ENCODE data around the gene POLR3K. TPM values are rescaled to one million over a fixed set of nuclear protein-coding genes. Genes with fewer than 3 reads are reported as not detected.
"Not testable (repeated sequence)": the region's sequence is repeated elsewhere in the genome, so short reads cannot be mapped to it uniquely, and the experiment has no call there.

POLR3K gene
- total RNA-seq, 1 experiment from 2014 or later: 33.5 TPM

GRCh38 chr16:35011-35677 lies 18.3 kb downstream of the POLR3K start:
- TF ChIP-seq EZH2 (IDR thresholded peaks at IDR 0.05; ENCODE audit: low read depth): no peak
- TF ChIP-seq CTCF (conservative IDR thresholded peaks at IDR 0.05): no peak
- Histone ChIP-seq H3K79me2 (ENCODE audit: low read depth) (no peaks in the 10 kb centered on the region), H3K4me2 (no peak overlapping the region), H3K27me3 (ENCODE audit: insufficient read depth, low read depth) (no peaks in the 10 kb centered on the region), H3K9me2 (ENCODE audit: insufficient read depth) (no peaks in the 10 kb centered on the region), H3K4me1 (replicated peaks; ENCODE audit: insufficient read depth) (peaks cover 28% of the 10 kb centered on the region), H3K27ac (no peak overlapping the region), H3K9me3 (ENCODE audit: insufficient read depth, low read depth) (no peaks in the 10 kb centered on the region), H3K36me3 (ENCODE audit: low read depth) (no peaks in the 10 kb centered on the region), H3F3A (ENCODE audit: insufficient read depth, low read depth) (peaks cover 9% of the 10 kb centered on the region; the same call in 1 of the 2 replicates), H3K4me3 (no peak overlapping the region), H4K20me1 (ENCODE audit: insufficient read depth) (no peaks in the 10 kb centered on the region), H2AFZ (no peak overlapping the region)
- POLR2A ChIA-PET (ENCODE audit: unreplicated experiment): no interaction called here
- no peak for DNase-seq
- intact Hi-C loops (cut with micrococcal nuclease; ENCODE audit: unreplicated experiment): no loop called here
- CTCF ChIA-PET: no interaction called here
- BruUV-seq (replicated peaks): no TSS peak

GRCh38 chr16:34648-34987 lies 18.8 kb downstream of the POLR3K start:
- BruUV-seq (replicated peaks): no TSS peak
- no peak for TF ChIP-seq EZH2 (IDR thresholded peaks at IDR 0.05; ENCODE audit: low read depth)
- TF ChIP-seq CTCF (conservative IDR thresholded peaks at IDR 0.05): no peak
- CTCF ChIA-PET: no interaction called here
- no peak overlapping the region for H3K4me3 ChIP-seq
- no peaks in the 10 kb centered on the region for H3K79me2 ChIP-seq (ENCODE audit: low read depth)
- H3K9me2 ChIP-seq (ENCODE audit: insufficient read depth): no peaks in the 10 kb centered on the region
- DNase-seq: no peak
- 0 out of 2 replicates have a peak, but pooled peaks cover 5% of the 10 kb centered on the region for H3F3A ChIP-seq (ENCODE audit: insufficient read depth, low read depth)
- H3K36me3 ChIP-seq (ENCODE audit: low read depth): no peaks in the 10 kb centered on the region
- intact Hi-C loops (cut with micrococcal nuclease; ENCODE audit: unreplicated experiment): no loop called here
- H4K20me1 ChIP-seq (ENCODE audit: insufficient read depth): no peaks in the 10 kb centered on the region
- POLR2A ChIA-PET (ENCODE audit: unreplicated experiment): no interaction called here
- no peaks in the 10 kb centered on the region for H3K9me3 ChIP-seq (ENCODE audit: insufficient read depth, low read depth)
- H2AFZ ChIP-seq: no peak overlapping the region
- H3K27ac ChIP-seq: no peak overlapping the region
- no peaks in the 10 kb centered on the region for H3K27me3 ChIP-seq (ENCODE audit: insufficient read depth, low read depth)
- H3K4me2 ChIP-seq: no peak overlapping the region
- peaks cover 23% of the 10 kb centered on the region for H3K4me1 ChIP-seq (replicated peaks; ENCODE audit: insufficient read depth)

GRCh38 chr16:33877-34647 lies 19.3 kb downstream of the POLR3K start:
- H2AFZ ChIP-seq: no peak overlapping the region
- no peaks in the 10 kb centered on the region for H3K79me2 ChIP-seq (ENCODE audit: low read depth)
- no peak overlapping the region for H3K4me3 ChIP-seq
- H3K4me2 ChIP-seq: no peak overlapping the region
- ChIA-PET CTCF (no interaction called here), POLR2A (ENCODE audit: unreplicated experiment) (no interaction called here)
- DNase-seq: no peak
- peaks cover 17% of the 10 kb centered on the region for H3K4me1 ChIP-seq (replicated peaks; ENCODE audit: insufficient read depth)
- no peaks in the 10 kb centered on the region for H4K20me1 ChIP-seq (ENCODE audit: insufficient read depth)
- no peak overlapping the region for H3K27ac ChIP-seq
- 0 out of 2 replicates have a peak, but pooled peaks cover under 1% of the 10 kb centered on the region for H3F3A ChIP-seq (ENCODE audit: insufficient read depth, low read depth)
- H3K36me3 ChIP-seq (ENCODE audit: low read depth): no peaks in the 10 kb centered on the region
- H3K27me3 ChIP-seq (ENCODE audit: insufficient read depth, low read depth): no peaks in the 10 kb centered on the region
- H3K9me3 ChIP-seq (ENCODE audit: insufficient read depth, low read depth): no peaks in the 10 kb centered on the region
- no peaks in the 10 kb centered on the region for H3K9me2 ChIP-seq (ENCODE audit: insufficient read depth)
- intact Hi-C loops (cut with micrococcal nuclease; ENCODE audit: unreplicated experiment): no loop called here
- BruUV-seq (replicated peaks): no TSS peak
- TF ChIP-seq CTCF (conservative IDR thresholded peaks at IDR 0.05) (no peak), EZH2 (IDR thresholded peaks at IDR 0.05; ENCODE audit: low read depth) (no peak)

GRCh38 chr16:33154-33876 lies 20.1 kb downstream of the POLR3K start:
- POLR2A ChIA-PET (ENCODE audit: unreplicated experiment); H3K9me3 ChIP-seq (ENCODE audit: insufficient read depth, low read depth); H3K4me3 ChIP-seq; H3K27me3 ChIP-seq (ENCODE audit: insufficient read depth, low read depth); H3K79me2 ChIP-seq (ENCODE audit: low read depth); H3F3A ChIP-seq (ENCODE audit: insufficient read depth, low read depth); H3K4me2 ChIP-seq; intact Hi-C loops (cut with micrococcal nuclease; ENCODE audit: unreplicated experiment); BruUV-seq (replicated peaks); H3K9me2 ChIP-seq (ENCODE audit: insufficient read depth); DNase-seq; H3K27ac ChIP-seq; CTCF ChIA-PET; H3K36me3 ChIP-seq (ENCODE audit: low read depth); H4K20me1 ChIP-seq (ENCODE audit: insufficient read depth); H2AFZ ChIP-seq: not testable (repeated sequence)
- H3K4me1 ChIP-seq (replicated peaks; ENCODE audit: insufficient read depth): peaks cover 10% of the 10 kb centered on the region

GRCh38 chr16:30627-31026 lies 22.8 kb downstream of the POLR3K start:
- BruUV-seq (replicated peaks); POLR2A ChIA-PET (ENCODE audit: unreplicated experiment); CTCF ChIA-PET: not testable (repeated sequence)

More at GRCh38 chr16:30627-31026, 22.8 kb downstream of the POLR3K start:
- H3K79me2 ChIP-seq (ENCODE audit: low read depth); H3K9me3 ChIP-seq (ENCODE audit: insufficient read depth, low read depth); DNase-seq; H3K4me1 ChIP-seq (replicated peaks; ENCODE audit: insufficient read depth); H3K27ac ChIP-seq; H3K4me3 ChIP-seq; H4K20me1 ChIP-seq (ENCODE audit: insufficient read depth); H3K36me3 ChIP-seq (ENCODE audit: low read depth); H2AFZ ChIP-seq; H3K4me2 ChIP-seq; intact Hi-C loops (cut with micrococcal nuclease; ENCODE audit: unreplicated experiment); H3K9me2 ChIP-seq (ENCODE audit: insufficient read depth); H3K27me3 ChIP-seq (ENCODE audit: insufficient read depth, low read depth); H3F3A ChIP-seq (ENCODE audit: insufficient read depth, low read depth): not testable (repeated sequence)
